Upper lobe of left lung (tissue), 6 donors: Measurements from ENCODE around the gene CAPN5. TPM values are rescaled to one million over a fixed set of nuclear protein-coding genes. Genes with fewer than 3 reads are reported as not detected.
A peak's percentile ranks its signal among the peaks of the same experiment; 100 is the strongest.

Experiments used
- ATAC-seq, 2 donors: fragments of 200-7000 bp; cut with Tn5 transposase; one replicate each; pipeline ENCODE4 v1.9.1; 2022; ENCODE audit warnings: mild to moderate bottlenecking in 2 of 2, moderate library complexity in 2 of 2; ENCODE audit not compliant: low FRiP score in 2 of 2
- DNase-seq, 2 donors: peaks; one replicate each; pipeline ENCODE4 v3.0.0-alpha.2; 2019 to 2020
- H3K27ac ChIP-seq, 4 donors: fragments of 200-600 bp; sonication (generic); one replicate each; pipeline ENCODE4 v1.5.1; 2016 to 2019
- H3K27me3 ChIP-seq, 4 donors: fragments of 200-600 bp; sonication (generic); one replicate each; pipeline ENCODE4 v1.5.1; 2017 to 2019
- H3K36me3 ChIP-seq, 4 donors: fragments of 200-600 bp; sonication (generic); one replicate each; pipeline ENCODE4 v1.5.1; 2016 to 2019
- H3K4me1 ChIP-seq, 4 donors: fragments of 200-600 bp; sonication (generic); one replicate each; pipeline ENCODE4 v1.5.1; 2018 to 2019
- H3K4me3 ChIP-seq, 4 donors: fragments of 200-600 bp; sonication (generic); one replicate each; pipeline ENCODE4 v1.5.1; 2017 to 2019; ENCODE audit warnings: mild to moderate bottlenecking in 2 of 4, moderate library complexity in 1 of 4
- H3K9me3 ChIP-seq, 4 donors: fragments of 200-600 bp; sonication (generic); one replicate each; pipeline ENCODE4 v1.5.1; 2018 to 2019
- CTCF ChIP-seq, 6 experiments: fragments of 450-650 bp in 4 of 6; fragments of 200-600 bp in 2 of 6; sonication (generic) in 2 of 6; IDR thresholded peaks; one replicate each; pipeline ENCODE4 v1.5.1; 2016 to 2019; ENCODE audit warnings: antibody characterized with exemption in 6 of 6
- EP300 ChIP-seq, 4 donors: sonication (generic); formaldehyde crosslinking; IDR thresholded peaks; one replicate each; pipeline ENCODE4 v1.5.1; 2017; ENCODE audit warnings: antibody characterized with exemption in 4 of 4, control low read depth in 2 of 4
- POLR2A ChIP-seq, 4 donors: fragments of 450-650 bp; IDR thresholded peaks; one replicate each; pipeline ENCODE4 v1.5.1; 2016 to 2017; ENCODE audit warnings: antibody characterized with exemption in 4 of 4, mild to moderate bottlenecking in 2 of 4
- POLR2AphosphoS5 ChIP-seq, 2 donors: sonication (generic); formaldehyde crosslinking; IDR thresholded peaks; one replicate each; pipeline ENCODE4 v1.5.1; 2017; ENCODE audit warnings: antibody characterized with exemption in 2 of 2
- WGBS, 2 donors: methylation state at CpG; one replicate each; pipeline ENCODE4 v1.1.5; 2017 to 2018; 5-methylcytosine and 5-hydroxymethylcytosine counted together
- total RNA-seq, 6 donors: library from RNA; depleted of rRNA in 4 of 6; stranded (reverse); fragments of >200 nt in 4 of 6; gene quantifications; one replicate each; pipeline versions ENCODE4 v1.1.0 to v1.2.1, GENCODE V29; 2016 to 2021
- donor health status: DM: no; HTN: no; CAD: no; lungs with moderate emphysema.
- donor health status: DM: no; HTN: yes; CAD: no; lungs with severe emphysema.

The CAPN5 gene
- total RNA-seq, 6 donors from 2014 or later = 2.6 to 8.4 (median 4.4) TPM

GRCh38 chr11:77038029-77038824 is 28.5 kb upstream of the CAPN5 start:
- DNase-seq = peak in 1 of 2 donors; percentile 38
- Histone ChIP-seq H3K27me3 (peaks cover 0 to 15% (median 10%) of the 10 kb centered on the region in 4 donors), H3K36me3 (no peaks in the 10 kb centered on the region), H3K4me3 (no peak overlapping the region), H3K4me1 (peaks cover 6 to 26% (median 14%) of the 10 kb centered on the region in 4 donors), H3K9me3 (no peaks in the 10 kb centered on the region), H3K27ac (no peak overlapping the region)
- no peak for ATAC-seq
- no peak for TF ChIP-seq POLR2A (IDR thresholded peaks at IDR 0.05)
- WGBS, 2 donors = 68 to 80% methylated on average over 10 of the region's 10 CpGs

- TF ChIP-seq EP300 (IDR thresholded peaks at IDR 0.05) (no peak), POLR2A (IDR thresholded peaks at IDR 0.05) (no peak), CTCF (IDR thresholded peaks at IDR 0.05) (no peak), POLR2AphosphoS5 (IDR thresholded peaks at IDR 0.05) (no peak)
- DNase-seq = no peak
- Histone ChIP-seq H3K9me3 (no peaks in the 10 kb centered on the region), H3K27ac (no peak overlapping the region), H3K4me1 (peaks cover 6 to 26% (median 14%) of the 10 kb centered on the region in 4 donors), H3K4me3 (no peak overlapping the region), H3K27me3 (peaks cover 0 to 15% (median 10%) of the 10 kb centered on the region in 4 donors), H3K36me3 (no peaks in the 10 kb centered on the region)
- ATAC-seq = peak in 1 of 2 donors; percentile 24
- WGBS, 2 donors = 75 to 80% methylated on average over 15 to 16 of the region's 16 CpGs
Observed at GRCh38 chr11:77038825-77039326, 27.9 kb upstream of the CAPN5 start.

GRCh38 chr11:77039491-77040400 is 27.0 kb upstream of the CAPN5 start:
- WGBS, 2 donors = 40 to 45% methylated on average over 20 to 57 of the region's 109 CpGs
- H3K27ac ChIP-seq = no peak overlapping the region
- peaks cover 0 to 15% (median 10%) of the 10 kb centered on the region in 4 donors for H3K27me3 ChIP-seq
- no peaks in the 10 kb centered on the region for H3K36me3 ChIP-seq
- no peaks in the 10 kb centered on the region for H3K9me3 ChIP-seq
- peak overlapping the region in 3 of 4 donors; percentile 25 to 46 (median 45) for H3K4me3 ChIP-seq
- TF ChIP-seq EP300 (IDR thresholded peaks at IDR 0.05) (no peak), CTCF (IDR thresholded peaks at IDR 0.05) (peak in 4 of 6 experiments; percentile 22 to 43 (median 31)), POLR2AphosphoS5 (IDR thresholded peaks at IDR 0.05) (no peak), POLR2A (IDR thresholded peaks at IDR 0.05) (no peak)
- ATAC-seq (peak in 1 of 2 donors; percentile 44), DNase-seq (peak in 1 of 2 donors; percentile 87)
- peaks cover 6 to 26% (median 14%) of the 10 kb centered on the region in 4 donors for H3K4me1 ChIP-seq

GRCh38 chr11:77040401-77040777 is 26.4 kb upstream of the CAPN5 start:
- no peak overlapping the region for H3K27ac ChIP-seq
- H3K36me3 ChIP-seq = no peaks in the 10 kb centered on the region
- DNase-seq = peak in 1 of 2 donors; percentile 81
- no peak overlapping the region for H3K4me3 ChIP-seq
- TF ChIP-seq POLR2AphosphoS5 (IDR thresholded peaks at IDR 0.05) = no peak
- no peak for TF ChIP-seq CTCF (IDR thresholded peaks at IDR 0.05)
- no peak for TF ChIP-seq POLR2A (IDR thresholded peaks at IDR 0.05)
- no peak for TF ChIP-seq EP300 (IDR thresholded peaks at IDR 0.05)
- H3K27me3 ChIP-seq = peaks cover 0 to 15% (median 10%) of the 10 kb centered on the region in 4 donors
- 81 to 90% methylated on average over 23 to 26 of the region's 37 CpGs for WGBS, 2 donors
- H3K9me3 ChIP-seq = no peaks in the 10 kb centered on the region
- H3K4me1 ChIP-seq = peaks cover 6 to 24% (median 14%) of the 10 kb centered on the region in 4 donors
- ATAC-seq = no peak

- TF ChIP-seq POLR2AphosphoS5 (IDR thresholded peaks at IDR 0.05) (no peak), POLR2A (IDR thresholded peaks at IDR 0.05) (no peak), EP300 (IDR thresholded peaks at IDR 0.05) (no peak), CTCF (IDR thresholded peaks at IDR 0.05) (no peak)
- Histone ChIP-seq H3K9me3 (no peaks in the 10 kb centered on the region), H3K4me3 (no peak overlapping the region), H3K36me3 (no peaks in the 10 kb centered on the region), H3K27me3 (peaks cover 0 to 18% (median 11%) of the 10 kb centered on the region in 4 donors), H3K27ac (no peak overlapping the region), H3K4me1 (peaks cover 7 to 22% (median 14%) of the 10 kb centered on the region in 4 donors)
- WGBS, 2 donors = 96% methylated on average over 11 to 13 of the region's 13 CpGs
- no peak for DNase-seq
- no peak for ATAC-seq
Observed at GRCh38 chr11:77040889-77041288, 25.9 kb upstream of the CAPN5 start.
